ENCODE results near the gene SPHK1.
"Not testable (repeated sequence)": the region's sequence is repeated elsewhere in the genome, so short reads cannot be mapped to it uniquely, and the experiment has no call there.

SPHK1 gene

GRCh38 chr17:76384222-76384986 lies at the start of gene SPHK1:
Gene SPHK1, plus strand, starts transcription at chr17:76384609. Its CDS starts 1,036 bp downstream, at chr17:76385645.
- peaks cover 22% of the 10 kb centered on the region for H3K4me1 ChIP-seq (ENCODE audit: control insufficient read depth, insufficient read depth, low read length, unreplicated experiment)
- peaks cover 9% of the 10 kb centered on the region; the same call in 1 of the 2 replicates for H3K36me3 ChIP-seq (ENCODE audit: insufficient read depth, low read length)
- peak within 1 kb of the TSS; percentile 8 for H2AFZ ChIP-seq (ENCODE audit: low read length, unreplicated experiment)
- H3K79me2 ChIP-seq (ENCODE audit: control insufficient read depth, insufficient read depth, low read length, unreplicated experiment): peaks cover 42% of the 10 kb centered on the region
- peak within 1 kb of the TSS; percentile 95 for H3K27ac ChIP-seq (ENCODE audit: low read depth, low read length)
- H3K4me3 ChIP-seq (ENCODE audit: low read depth, low read length): peak within 1 kb of the TSS; percentile 85
- H3K27me3 ChIP-seq (ENCODE audit: insufficient read depth, low read length): no peaks in the 10 kb centered on the region

GRCh38 chr17:76335716-76336381 lies 48.6 kb upstream of the SPHK1 start:
- H3K4me1 ChIP-seq (ENCODE audit: control insufficient read depth, insufficient read depth, low read length, unreplicated experiment): no peaks in the 10 kb centered on the region
- H3K36me3 ChIP-seq (ENCODE audit: insufficient read depth, low read length): peaks cover 2% of the 10 kb centered on the region; the same call in 1 of the 2 replicates
- no peak overlapping the region for H2AFZ ChIP-seq (ENCODE audit: low read length, unreplicated experiment)
- peaks cover 3% of the 10 kb centered on the region for H3K79me2 ChIP-seq (ENCODE audit: control insufficient read depth, insufficient read depth, low read length, unreplicated experiment)
- H3K27me3 ChIP-seq (ENCODE audit: insufficient read depth, low read length): no peaks in the 10 kb centered on the region
- no peak overlapping the region for H3K27ac ChIP-seq (ENCODE audit: low read depth, low read length)
- H3K4me3 ChIP-seq (ENCODE audit: low read depth, low read length): no peak overlapping the region

DNA sequence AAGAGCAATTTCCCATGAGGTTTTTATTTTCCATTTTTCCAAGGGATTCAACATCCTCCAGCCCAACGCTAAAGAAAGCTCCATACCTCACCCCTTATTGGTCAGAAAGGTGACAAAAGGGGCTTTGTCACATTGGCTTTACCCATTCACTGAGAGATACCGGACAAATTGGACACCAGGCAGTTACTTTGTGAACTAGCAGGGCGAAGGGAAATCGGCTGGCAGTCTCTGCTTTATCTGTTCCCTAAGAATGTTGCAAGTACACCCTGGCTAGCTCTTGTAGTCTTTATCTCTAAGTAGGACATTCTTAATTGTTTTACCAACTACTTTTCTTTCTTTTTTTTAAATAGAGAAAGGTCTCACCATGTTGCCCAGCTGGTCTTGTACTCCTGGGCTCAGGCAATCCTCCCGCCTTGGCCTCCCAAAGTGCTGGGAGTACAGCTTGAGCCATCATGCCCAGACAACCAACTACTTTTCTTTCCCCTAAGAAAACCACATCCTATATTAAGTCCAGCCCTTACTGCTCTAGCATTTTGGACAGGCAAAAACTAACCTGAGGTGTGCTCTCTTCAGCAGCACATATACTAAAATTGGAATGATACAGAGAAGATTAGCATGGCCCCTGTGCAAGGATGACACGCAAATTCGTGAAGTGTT lies 47.5 kb upstream of the SPHK1 start:
- Histone ChIP-seq H3K27me3 (ENCODE audit: insufficient read depth, low read length) (no peaks in the 10 kb centered on the region), H3K79me2 (ENCODE audit: control insufficient read depth, insufficient read depth, low read length, unreplicated experiment) (peaks cover 3% of the 10 kb centered on the region), H3K36me3 (ENCODE audit: insufficient read depth, low read length) (peaks cover 1% of the 10 kb centered on the region; the same call in 1 of the 2 replicates), H3K4me1 (ENCODE audit: control insufficient read depth, insufficient read depth, low read length, unreplicated experiment) (no peaks in the 10 kb centered on the region), H3K27ac (ENCODE audit: low read depth, low read length) (no peak overlapping the region), H3K4me3 (ENCODE audit: low read depth, low read length) (no peak overlapping the region), H2AFZ (ENCODE audit: low read length, unreplicated experiment) (no peak overlapping the region)

DNA sequence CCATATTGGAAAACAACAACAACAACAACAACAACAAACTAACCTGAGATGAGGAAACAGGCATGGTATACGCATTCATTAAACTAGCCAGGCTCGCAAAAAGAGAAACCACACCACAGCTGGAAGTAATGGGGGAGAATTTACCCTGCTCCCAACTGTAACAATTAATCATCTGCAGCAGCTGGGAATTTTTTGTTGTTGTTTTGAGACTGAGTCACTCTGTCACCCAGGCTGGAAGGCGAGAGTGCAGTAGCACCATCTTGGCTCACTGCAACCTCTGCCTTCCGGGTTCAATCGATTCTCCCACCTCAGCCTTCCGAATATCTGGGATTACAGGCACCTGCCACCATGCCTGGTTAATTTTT lies 47.0 kb upstream of the SPHK1 start:
- H3K4me1 ChIP-seq (ENCODE audit: control insufficient read depth, insufficient read depth, low read length, unreplicated experiment): no peaks in the 10 kb centered on the region
- no peak overlapping the region for H3K27ac ChIP-seq (ENCODE audit: low read depth, low read length)
- peaks cover 3% of the 10 kb centered on the region; the same call in 1 of the 2 replicates for H3K36me3 ChIP-seq (ENCODE audit: insufficient read depth, low read length)
- H2AFZ ChIP-seq (ENCODE audit: low read length, unreplicated experiment): no peak overlapping the region
- no peak overlapping the region for H3K4me3 ChIP-seq (ENCODE audit: low read depth, low read length)
- peaks cover 3% of the 10 kb centered on the region for H3K79me2 ChIP-seq (ENCODE audit: control insufficient read depth, insufficient read depth, low read length, unreplicated experiment)
- no peaks in the 10 kb centered on the region for H3K27me3 ChIP-seq (ENCODE audit: insufficient read depth, low read length)

DNA sequence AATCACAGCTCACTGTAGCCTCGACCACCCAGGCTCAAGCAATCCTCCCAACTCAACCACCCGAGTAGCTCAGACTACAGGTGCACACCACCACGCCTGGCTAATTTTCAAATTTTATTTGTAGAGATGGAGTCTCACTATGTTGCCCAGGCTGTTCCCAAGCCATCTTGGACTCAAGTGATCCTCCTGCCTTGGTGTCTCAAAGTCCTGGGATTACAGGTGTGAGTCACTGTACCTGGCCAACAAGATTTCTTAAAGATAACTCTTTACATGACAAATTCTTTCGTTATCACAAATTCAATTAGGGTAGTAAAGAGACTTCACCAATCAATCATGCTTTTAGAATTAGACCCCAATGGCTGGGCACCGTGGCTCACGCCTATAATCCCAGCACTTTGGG lies 43.1 kb upstream of the SPHK1 start:
- Histone ChIP-seq H3K4me3 (ENCODE audit: low read depth, low read length) (no peak overlapping the region), H3K27ac (ENCODE audit: low read depth, low read length) (no peak overlapping the region), H3K27me3 (ENCODE audit: insufficient read depth, low read length) (no peaks in the 10 kb centered on the region), H3K79me2 (ENCODE audit: control insufficient read depth, insufficient read depth, low read length, unreplicated experiment) (peaks cover 3% of the 10 kb centered on the region), H3K4me1 (ENCODE audit: control insufficient read depth, insufficient read depth, low read length, unreplicated experiment) (no peaks in the 10 kb centered on the region), H2AFZ (ENCODE audit: low read length, unreplicated experiment) (no peak overlapping the region), H3K36me3 (ENCODE audit: insufficient read depth, low read length) (peaks cover 7% of the 10 kb centered on the region; the same call in 1 of the 2 replicates)

DNA sequence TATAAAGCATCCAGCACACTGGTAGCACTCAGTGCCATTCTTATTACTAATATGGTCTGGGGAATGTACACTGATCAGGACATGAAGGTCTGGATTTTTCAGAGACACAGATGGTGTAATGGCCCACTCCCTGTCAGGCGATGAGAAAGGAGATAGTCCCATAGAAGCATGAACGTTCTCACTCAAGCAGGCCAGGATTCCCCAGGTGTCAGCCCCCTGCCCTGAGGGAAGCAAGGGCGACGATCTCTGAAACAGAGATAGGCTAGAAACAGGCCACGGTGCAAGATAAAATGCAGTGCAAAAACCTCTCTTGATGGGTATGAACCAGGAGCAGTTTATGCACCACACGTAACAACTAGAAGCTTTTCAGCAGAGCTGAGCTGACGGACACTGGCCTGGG lies 41.3 kb upstream of the SPHK1 start:
- Histone ChIP-seq H2AFZ (ENCODE audit: low read length, unreplicated experiment) (no peak overlapping the region), H3K36me3 (ENCODE audit: insufficient read depth, low read length) (peaks cover 7% of the 10 kb centered on the region; the same call in 1 of the 2 replicates), H3K27ac (ENCODE audit: low read depth, low read length) (no peak overlapping the region), H3K4me1 (ENCODE audit: control insufficient read depth, insufficient read depth, low read length, unreplicated experiment) (no peaks in the 10 kb centered on the region), H3K27me3 (ENCODE audit: insufficient read depth, low read length) (no peaks in the 10 kb centered on the region), H3K4me3 (ENCODE audit: low read depth, low read length) (no peak overlapping the region), H3K79me2 (ENCODE audit: control insufficient read depth, insufficient read depth, low read length, unreplicated experiment) (no peaks in the 10 kb centered on the region)

DNA sequence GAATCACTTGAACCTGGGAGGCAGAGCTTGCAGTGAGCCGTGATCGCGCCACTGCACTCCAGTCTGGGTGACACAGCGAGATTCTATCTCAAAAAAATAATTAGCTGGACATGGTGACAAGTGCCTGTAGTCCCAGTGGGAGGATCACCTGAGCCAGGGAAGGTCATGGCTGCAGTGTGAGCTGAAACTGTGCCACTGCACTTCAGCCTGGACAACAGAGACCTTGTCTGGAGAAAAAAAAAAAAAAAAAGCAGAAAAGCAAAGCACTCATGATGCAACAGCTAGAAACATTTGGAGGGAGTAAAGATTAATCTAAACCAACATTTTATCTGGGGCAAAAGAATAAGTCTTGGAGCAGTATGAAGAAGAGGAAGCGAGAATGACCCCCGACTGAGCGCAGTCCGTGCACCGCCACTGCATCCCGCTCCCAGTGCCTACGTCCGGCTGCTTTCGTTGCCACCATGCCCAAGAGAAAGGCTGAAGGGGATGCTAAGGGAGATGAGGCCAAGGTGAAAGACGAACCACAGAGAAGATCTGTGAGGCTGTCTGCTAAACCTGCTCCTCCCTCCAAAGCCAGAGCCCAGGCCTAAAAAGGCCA lies 38.9 kb upstream of the SPHK1 start:
- Histone ChIP-seq H3K27ac (ENCODE audit: low read depth, low read length) (no peak overlapping the region), H3K79me2 (ENCODE audit: control insufficient read depth, insufficient read depth, low read length, unreplicated experiment) (peaks cover 3% of the 10 kb centered on the region), H3K27me3 (ENCODE audit: insufficient read depth, low read length) (no peaks in the 10 kb centered on the region), H3K36me3 (ENCODE audit: insufficient read depth, low read length) (peaks cover 7% of the 10 kb centered on the region; the same call in 1 of the 2 replicates), H3K4me3 (ENCODE audit: low read depth, low read length) (no peak overlapping the region), H3K4me1 (ENCODE audit: control insufficient read depth, insufficient read depth, low read length, unreplicated experiment) (no peaks in the 10 kb centered on the region), H2AFZ (ENCODE audit: low read length, unreplicated experiment) (no peak overlapping the region)

GRCh38 chr17:76346936-76347335 lies 37.5 kb upstream of the SPHK1 start:
- not testable (repeated sequence) for H3K4me1 ChIP-seq (ENCODE audit: control insufficient read depth, insufficient read depth, low read length, unreplicated experiment); H3K36me3 ChIP-seq (ENCODE audit: insufficient read depth, low read length); H2AFZ ChIP-seq (ENCODE audit: low read length, unreplicated experiment); H3K27me3 ChIP-seq (ENCODE audit: insufficient read depth, low read length); H3K4me3 ChIP-seq (ENCODE audit: low read depth, low read length); H3K27ac ChIP-seq (ENCODE audit: low read depth, low read length)
- peaks cover 17% of the 10 kb centered on the region for H3K79me2 ChIP-seq (ENCODE audit: control insufficient read depth, insufficient read depth, low read length, unreplicated experiment)

DNA sequence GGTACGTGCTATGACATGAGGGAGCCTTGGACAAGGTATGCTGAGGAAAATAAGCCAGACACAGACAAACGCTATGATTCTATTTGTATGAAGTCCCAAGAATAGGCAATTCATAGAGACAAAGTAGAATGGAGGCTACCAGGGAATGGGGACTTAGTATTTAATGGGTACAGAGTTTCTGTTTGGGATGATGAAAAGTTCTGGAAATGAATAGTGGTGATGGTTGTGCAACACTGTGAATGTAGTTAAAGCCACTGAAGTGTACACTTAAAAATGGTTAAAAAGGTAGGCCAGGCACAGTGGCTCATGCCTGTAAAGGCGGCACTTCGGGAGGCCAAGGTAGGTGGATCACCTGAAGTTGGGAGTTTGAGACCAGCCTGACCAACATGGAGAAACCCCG lies 33.9 kb upstream of the SPHK1 start:
- no peak overlapping the region for H3K27ac ChIP-seq (ENCODE audit: low read depth, low read length)
- no peaks in the 10 kb centered on the region for H3K27me3 ChIP-seq (ENCODE audit: insufficient read depth, low read length)
- peaks cover 27% of the 10 kb centered on the region for H3K79me2 ChIP-seq (ENCODE audit: control insufficient read depth, insufficient read depth, low read length, unreplicated experiment)
- H3K4me3 ChIP-seq (ENCODE audit: low read depth, low read length): no peak overlapping the region
- peaks cover 9% of the 10 kb centered on the region for H3K4me1 ChIP-seq (ENCODE audit: control insufficient read depth, insufficient read depth, low read length, unreplicated experiment)
- no peak overlapping the region for H2AFZ ChIP-seq (ENCODE audit: low read length, unreplicated experiment)
- H3K36me3 ChIP-seq (ENCODE audit: insufficient read depth, low read length): no peaks in the 10 kb centered on the region

- Histone ChIP-seq H3K4me1 (ENCODE audit: control insufficient read depth, insufficient read depth, low read length, unreplicated experiment) (peaks cover 9% of the 10 kb centered on the region), H3K27ac (ENCODE audit: low read depth, low read length) (peak overlapping the region; percentile 48; the same call in 1 of the 2 replicates), H2AFZ (ENCODE audit: low read length, unreplicated experiment) (no peak overlapping the region), H3K4me3 (ENCODE audit: low read depth, low read length) (peak overlapping the region; percentile 65), H3K27me3 (ENCODE audit: insufficient read depth, low read length) (no peaks in the 10 kb centered on the region), H3K36me3 (ENCODE audit: insufficient read depth, low read length) (no peaks in the 10 kb centered on the region), H3K79me2 (ENCODE audit: control insufficient read depth, insufficient read depth, low read length, unreplicated experiment) (peaks cover 27% of the 10 kb centered on the region)
These were observed 32.8 kb upstream of the SPHK1 start for GRCh38 chr17:76351526-76352071.

Measured in ACC112 (cell line).